HepG2 (cell line): ENCODE measurements around the gene RSKR. TPM values are rescaled to one million over a fixed set of nuclear protein-coding genes. Genes with fewer than 3 reads are reported as not detected.

Source experiments
- CCDC6 ChIP-seq: sonication (generic); formaldehyde crosslinking; IDR thresholded peaks from 2 replicates; pipeline ENCODE4 v1.8.1; 2022; ENCODE audit warnings: mild to moderate bottlenecking, missing genetic modification reagents, moderate library complexity
- NFKBIZ ChIP-seq: IDR thresholded peaks from 2 replicates; pipeline ENCODE4 v1.6.1; 2018; ENCODE audit warnings: missing genetic modification reagents, missing compliant biosample characterization
- NR2F6 ChIP-seq, 2 experiments: IDR thresholded peaks; 2 replicates each; pipeline ENCODE4 v1.6.1; 2016; ENCODE audit warnings: antibody characterized with exemption in 1 of 2, mild to moderate bottlenecking in 1 of 2
- TCF7L2 ChIP-seq: IDR thresholded peaks from 2 replicates; pipeline ENCODE4 v1.6.1; 2011; ENCODE audit warnings: mild to moderate bottlenecking, low read depth, low read length, moderate library complexity
- ZFP82 ChIP-seq: sonication (generic); formaldehyde crosslinking; IDR thresholded peaks from 2 replicates; pipeline ENCODE4 v1.5.1; 2020; ENCODE audit warnings: mild to moderate bottlenecking, missing genetic modification reagents, borderline replicate concordance
- ZMAT3 ChIP-seq: sonication (generic); formaldehyde crosslinking; conservative IDR thresholded peaks from 2 replicates; pipeline ENCODE4 v1.7.0; 2021; ENCODE audit warnings: missing genetic modification reagents
- polyA plus RNA-seq, 8 experiments: library from polyadenylated mRNA; depleted of rRNA in 3 of 8; stranded (reverse) in 7 of 8; unstranded in 1 of 8; fragments of >200 nt; fragmentation: Illumina TruSeq in 4 of 8; extraction: Trizol in 4 of 8; gene quantifications; 2 replicates each; pipeline versions ENCODE4 v1.2.1 to v1.2.3, GENCODE V29; 2011 to 2016; ENCODE audit warnings: low read depth in 4 of 8, missing spikeins in 1 of 8, mixed read lengths in 1 of 8; ENCODE audit not compliant: insufficient read depth in 1 of 8
- total RNA-seq, 5 experiments: library from RNA; depleted of rRNA; stranded (reverse); fragments of >200 nt; fragmentation: Illumina TruSeq; extraction: Trizol; gene quantifications; 2 replicates each; pipeline ENCODE4 v1.2.3, GENCODE V29; 2016; ENCODE audit warnings: low read depth in 1 of 5
- TF ChIP-seq, protein P1 (sequence below), 2 experiments: fragments of 450-650 bp in 1 of 2; sonication (generic) in 1 of 2; formaldehyde crosslinking; IDR thresholded peaks; 2 replicates each; pipeline versions ENCODE4 v1.5.0 to v1.8.0; 2020 to 2022; ENCODE audit warnings: mild to moderate bottlenecking in 1 of 2, missing genetic modification reagents in 1 of 2
- TF ChIP-seq, protein P2 (sequence below): IDR thresholded peaks from 2 replicates; pipeline ENCODE4 v1.6.1; 2012; ENCODE audit warnings: low read length, improper control_type of control experiment
- TF ChIP-seq, protein P3 (sequence below): sonication (generic); formaldehyde crosslinking; IDR thresholded peaks from one replicate; pipeline ENCODE4 v1.5.1; 2020; ENCODE audit warnings: mild to moderate bottlenecking, missing genetic modification reagents; ENCODE audit errors: not compliant biosample characterization
- TF ChIP-seq, protein P4 (sequence below): fragments of 450-650 bp; IDR thresholded peaks from 2 replicates; pipeline ENCODE4 v1.6.1; 2017

RSKR gene
- total and polyA plus RNA-seq, 2 of the 13 experiments (the other 11 are each of a cell fraction or from before 2014, with no cell fraction given): 5.0 to 10.4 TPM

DNA sequence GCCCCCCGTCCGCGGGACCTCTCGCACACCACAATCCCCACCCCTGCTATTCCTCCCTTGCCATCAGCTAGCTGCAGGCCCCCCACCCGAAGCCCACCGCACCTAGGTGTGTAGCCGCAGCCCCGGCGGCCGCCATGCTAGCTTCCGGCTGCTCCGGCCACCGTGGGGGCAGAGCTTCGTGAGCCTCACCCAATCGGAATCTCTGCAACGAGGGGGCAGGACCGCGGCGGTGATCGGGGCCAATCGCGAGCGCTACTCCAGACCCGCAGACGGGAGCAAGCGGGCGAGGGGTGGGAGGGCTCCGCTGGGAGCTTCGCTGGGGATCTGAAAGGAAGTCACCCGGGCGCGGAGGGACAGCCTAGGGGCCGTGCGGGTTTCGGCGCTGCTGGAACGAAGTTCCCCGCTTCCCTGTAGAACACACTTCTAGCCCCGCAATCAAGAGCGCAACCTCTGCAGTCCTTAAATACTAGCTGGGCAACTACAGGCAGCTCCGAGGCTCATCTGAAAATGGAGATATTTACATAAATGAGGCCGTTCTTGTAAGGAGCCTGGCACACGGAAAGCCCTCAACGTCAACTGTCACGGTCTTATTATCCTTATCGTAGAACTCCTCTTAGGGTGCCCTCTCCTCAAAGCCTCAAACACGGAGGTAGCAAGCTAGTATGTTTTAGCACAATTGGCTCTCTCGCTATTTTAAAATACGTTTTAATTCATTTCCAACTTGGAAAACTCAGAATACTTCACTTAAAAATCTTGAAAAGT lies 42.4 kb downstream of the RSKR start, which contains the start of gene PIGS (continued):
- TF ChIP-seq, protein P1, sequence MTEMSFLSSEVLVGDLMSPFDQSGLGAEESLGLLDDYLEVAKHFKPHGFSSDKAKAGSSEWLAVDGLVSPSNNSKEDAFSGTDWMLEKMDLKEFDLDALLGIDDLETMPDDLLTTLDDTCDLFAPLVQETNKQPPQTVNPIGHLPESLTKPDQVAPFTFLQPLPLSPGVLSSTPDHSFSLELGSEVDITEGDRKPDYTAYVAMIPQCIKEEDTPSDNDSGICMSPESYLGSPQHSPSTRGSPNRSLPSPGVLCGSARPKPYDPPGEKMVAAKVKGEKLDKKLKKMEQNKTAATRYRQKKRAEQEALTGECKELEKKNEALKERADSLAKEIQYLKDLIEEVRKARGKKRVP (CRISPR knock-in tag; IDR thresholded peaks at IDR 0.05): no peak
- peak; percentile 44; the same call in 1 of the 2 replicates for TF ChIP-seq CCDC6 (CRISPR knock-in tag)
- TF ChIP-seq NFKBIZ (CRISPR knock-in tag): no peak
- TF ChIP-seq, protein P2, sequence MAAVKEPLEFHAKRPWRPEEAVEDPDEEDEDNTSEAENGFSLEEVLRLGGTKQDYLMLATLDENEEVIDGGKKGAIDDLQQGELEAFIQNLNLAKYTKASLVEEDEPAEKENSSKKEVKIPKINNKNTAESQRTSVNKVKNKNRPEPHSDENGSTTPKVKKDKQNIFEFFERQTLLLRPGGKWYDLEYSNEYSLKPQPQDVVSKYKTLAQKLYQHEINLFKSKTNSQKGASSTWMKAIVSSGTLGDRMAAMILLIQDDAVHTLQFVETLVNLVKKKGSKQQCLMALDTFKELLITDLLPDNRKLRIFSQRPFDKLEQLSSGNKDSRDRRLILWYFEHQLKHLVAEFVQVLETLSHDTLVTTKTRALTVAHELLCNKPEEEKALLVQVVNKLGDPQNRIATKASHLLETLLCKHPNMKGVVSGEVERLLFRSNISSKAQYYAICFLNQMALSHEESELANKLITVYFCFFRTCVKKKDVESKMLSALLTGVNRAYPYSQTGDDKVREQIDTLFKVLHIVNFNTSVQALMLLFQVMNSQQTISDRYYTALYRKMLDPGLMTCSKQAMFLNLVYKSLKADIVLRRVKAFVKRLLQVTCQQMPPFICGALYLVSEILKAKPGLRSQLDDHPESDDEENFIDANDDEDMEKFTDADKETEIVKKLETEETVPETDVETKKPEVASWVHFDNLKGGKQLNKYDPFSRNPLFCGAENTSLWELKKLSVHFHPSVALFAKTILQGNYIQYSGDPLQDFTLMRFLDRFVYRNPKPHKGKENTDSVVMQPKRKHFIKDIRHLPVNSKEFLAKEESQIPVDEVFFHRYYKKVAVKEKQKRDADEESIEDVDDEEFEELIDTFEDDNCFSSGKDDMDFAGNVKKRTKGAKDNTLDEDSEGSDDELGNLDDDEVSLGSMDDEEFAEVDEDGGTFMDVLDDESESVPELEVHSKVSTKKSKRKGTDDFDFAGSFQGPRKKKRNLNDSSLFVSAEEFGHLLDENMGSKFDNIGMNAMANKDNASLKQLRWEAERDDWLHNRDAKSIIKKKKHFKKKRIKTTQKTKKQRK: no peak
- no peak for TF ChIP-seq NR2F6 (IDR thresholded peaks at IDR 0.05)
- 0 out of 2 replicates have a peak, but pooled peaks have one; percentile 37 for TF ChIP-seq NR2F6 (CRISPR knock-in tag; IDR thresholded peaks at IDR 0.05)
- no peak for TF ChIP-seq ZMAT3 (CRISPR knock-in tag)
- TF ChIP-seq TCF7L2: no peak
- TF ChIP-seq ZFP82 (CRISPR knock-in tag): no peak
- TF ChIP-seq, protein P3, sequence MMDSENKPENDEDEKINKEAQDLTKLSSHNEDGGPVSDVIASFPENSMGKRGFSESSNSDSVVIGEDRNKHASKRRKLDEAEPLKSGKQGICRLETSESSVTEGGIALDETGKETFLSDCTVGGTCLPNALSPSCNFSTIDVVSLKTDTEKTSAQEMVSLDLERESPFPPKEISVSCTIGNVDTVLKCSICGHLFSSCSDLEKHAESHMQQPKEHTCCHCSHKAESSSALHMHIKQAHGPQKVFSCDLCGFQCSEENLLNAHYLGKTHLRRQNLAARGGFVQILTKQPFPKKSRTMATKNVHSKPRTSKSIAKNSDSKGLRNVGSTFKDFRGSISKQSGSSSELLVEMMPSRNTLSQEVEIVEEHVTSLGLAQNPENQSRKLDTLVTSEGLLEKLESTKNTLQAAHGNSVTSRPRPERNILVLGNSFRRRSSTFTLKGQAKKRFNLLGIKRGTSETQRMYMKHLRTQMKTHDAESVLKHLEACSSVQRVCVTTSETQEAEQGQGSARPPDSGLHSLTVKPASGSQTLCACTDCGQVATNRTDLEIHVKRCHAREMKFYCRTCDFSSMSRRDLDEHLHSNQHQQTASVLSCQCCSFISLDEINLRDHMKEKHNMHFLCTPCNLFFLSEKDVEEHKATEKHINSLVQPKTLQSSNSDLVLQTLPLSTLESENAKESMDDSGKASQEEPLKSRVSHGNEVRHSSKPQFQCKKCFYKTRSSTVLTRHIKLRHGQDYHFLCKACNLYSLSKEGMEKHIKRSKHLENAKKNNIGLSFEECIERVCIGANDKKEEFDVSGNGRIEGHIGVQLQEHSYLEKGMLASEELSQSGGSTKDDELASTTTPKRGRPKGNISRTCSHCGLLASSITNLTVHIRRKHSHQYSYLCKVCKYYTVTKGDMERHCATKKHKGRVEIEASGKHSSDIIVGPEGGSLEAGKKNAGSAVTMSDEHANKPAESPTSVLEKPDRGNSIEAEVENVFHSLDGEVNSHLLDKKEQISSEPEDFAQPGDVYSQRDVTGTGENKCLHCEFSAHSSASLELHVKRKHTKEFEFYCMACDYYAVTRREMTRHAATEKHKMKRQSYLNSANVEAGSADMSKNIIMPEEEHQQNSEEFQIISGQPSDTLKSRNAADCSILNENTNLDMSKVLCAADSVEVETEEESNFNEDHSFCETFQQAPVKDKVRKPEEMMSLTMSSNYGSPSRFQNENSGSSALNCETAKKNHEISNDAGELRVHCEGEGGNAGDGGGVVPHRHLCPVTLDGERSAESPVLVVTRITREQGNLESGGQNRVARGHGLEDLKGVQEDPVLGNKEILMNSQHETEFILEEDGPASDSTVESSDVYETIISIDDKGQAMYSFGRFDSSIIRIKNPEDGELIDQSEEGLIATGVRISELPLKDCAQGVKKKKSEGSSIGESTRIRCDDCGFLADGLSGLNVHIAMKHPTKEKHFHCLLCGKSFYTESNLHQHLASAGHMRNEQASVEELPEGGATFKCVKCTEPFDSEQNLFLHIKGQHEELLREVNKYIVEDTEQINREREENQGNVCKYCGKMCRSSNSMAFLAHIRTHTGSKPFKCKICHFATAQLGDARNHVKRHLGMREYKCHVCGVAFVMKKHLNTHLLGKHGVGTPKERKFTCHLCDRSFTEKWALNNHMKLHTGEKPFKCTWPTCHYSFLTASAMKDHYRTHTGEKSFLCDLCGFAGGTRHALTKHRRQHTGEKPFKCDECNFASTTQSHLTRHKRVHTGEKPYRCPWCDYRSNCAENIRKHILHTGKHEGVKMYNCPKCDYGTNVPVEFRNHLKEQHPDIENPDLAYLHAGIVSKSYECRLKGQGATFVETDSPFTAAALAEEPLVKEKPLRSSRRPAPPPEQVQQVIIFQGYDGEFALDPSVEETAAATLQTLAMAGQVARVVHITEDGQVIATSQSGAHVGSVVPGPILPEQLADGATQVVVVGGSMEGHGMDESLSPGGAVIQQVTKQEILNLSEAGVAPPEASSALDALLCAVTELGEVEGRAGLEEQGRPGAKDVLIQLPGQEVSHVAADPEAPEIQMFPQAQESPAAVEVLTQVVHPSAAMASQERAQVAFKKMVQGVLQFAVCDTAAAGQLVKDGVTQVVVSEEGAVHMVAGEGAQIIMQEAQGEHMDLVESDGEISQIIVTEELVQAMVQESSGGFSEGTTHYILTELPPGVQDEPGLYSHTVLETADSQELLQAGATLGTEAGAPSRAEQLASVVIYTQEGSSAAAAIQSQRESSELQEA (CRISPR knock-in tag): no peak
- TF ChIP-seq, protein P4, sequence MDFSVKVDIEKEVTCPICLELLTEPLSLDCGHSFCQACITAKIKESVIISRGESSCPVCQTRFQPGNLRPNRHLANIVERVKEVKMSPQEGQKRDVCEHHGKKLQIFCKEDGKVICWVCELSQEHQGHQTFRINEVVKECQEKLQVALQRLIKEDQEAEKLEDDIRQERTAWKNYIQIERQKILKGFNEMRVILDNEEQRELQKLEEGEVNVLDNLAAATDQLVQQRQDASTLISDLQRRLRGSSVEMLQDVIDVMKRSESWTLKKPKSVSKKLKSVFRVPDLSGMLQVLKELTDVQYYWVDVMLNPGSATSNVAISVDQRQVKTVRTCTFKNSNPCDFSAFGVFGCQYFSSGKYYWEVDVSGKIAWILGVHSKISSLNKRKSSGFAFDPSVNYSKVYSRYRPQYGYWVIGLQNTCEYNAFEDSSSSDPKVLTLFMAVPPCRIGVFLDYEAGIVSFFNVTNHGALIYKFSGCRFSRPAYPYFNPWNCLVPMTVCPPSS: no peak
